ENCODE data around the gene FHL5.

FHL5 gene

DNA sequence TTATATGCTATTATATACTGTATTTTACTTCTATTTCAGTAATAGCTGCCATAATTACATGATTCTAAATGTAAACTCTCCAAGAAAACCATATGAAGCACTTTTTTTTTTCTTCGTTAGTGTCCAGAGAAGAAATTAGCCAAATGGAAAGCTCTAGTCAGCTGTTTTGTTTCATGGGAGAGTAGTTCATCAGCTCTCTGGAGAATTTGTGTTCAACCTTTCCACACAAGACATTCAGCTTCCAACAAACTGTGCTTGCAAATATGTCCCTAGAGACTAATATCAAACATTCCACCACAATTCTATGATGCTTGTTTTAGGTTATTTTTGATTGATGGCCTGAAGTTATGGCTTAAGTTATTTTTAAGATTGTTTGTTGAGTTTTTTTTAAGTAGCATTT is 19.5 kb downstream of the FHL5 start:
- H3K36me3 ChIP-seq (ENCODE audit: insufficient read depth, low read length): no peaks in the 10 kb centered on the region
- H3K4me2 ChIP-seq (ENCODE audit: low read depth, low read length, poor library complexity, severe bottlenecking): no peak overlapping the region
- no peaks in the 10 kb centered on the region for H3K4me1 ChIP-seq (ENCODE audit: insufficient read depth, low read length, poor library complexity, severe bottlenecking)
- H4K20me1 ChIP-seq (ENCODE audit: insufficient read depth, low read length, poor library complexity, severe bottlenecking): no peaks in the 10 kb centered on the region
- H3K27me3 ChIP-seq (ENCODE audit: insufficient read depth, low read length, poor library complexity, severe bottlenecking): no peaks in the 10 kb centered on the region
- no peaks in the 10 kb centered on the region for H3K79me2 ChIP-seq (ENCODE audit: insufficient read depth, low read length)
- no peaks in the 10 kb centered on the region for H3K9me3 ChIP-seq (ENCODE audit: insufficient read depth, low read depth, low read length)
- no peak overlapping the region for H3K9ac ChIP-seq (ENCODE audit: low read depth, low read length, poor library complexity, severe bottlenecking)
- no peak overlapping the region for H3K4me3 ChIP-seq (ENCODE audit: low read length, poor library complexity, severe bottlenecking)
- H3F3A ChIP-seq (ENCODE audit: low read depth): no peaks in the 10 kb centered on the region
- TF ChIP-seq EZH2phosphoT487 (IDR thresholded peaks at IDR 0.05; ENCODE audit: borderline replicate concordance): no peak
- TF ChIP-seq, protein P1, sequence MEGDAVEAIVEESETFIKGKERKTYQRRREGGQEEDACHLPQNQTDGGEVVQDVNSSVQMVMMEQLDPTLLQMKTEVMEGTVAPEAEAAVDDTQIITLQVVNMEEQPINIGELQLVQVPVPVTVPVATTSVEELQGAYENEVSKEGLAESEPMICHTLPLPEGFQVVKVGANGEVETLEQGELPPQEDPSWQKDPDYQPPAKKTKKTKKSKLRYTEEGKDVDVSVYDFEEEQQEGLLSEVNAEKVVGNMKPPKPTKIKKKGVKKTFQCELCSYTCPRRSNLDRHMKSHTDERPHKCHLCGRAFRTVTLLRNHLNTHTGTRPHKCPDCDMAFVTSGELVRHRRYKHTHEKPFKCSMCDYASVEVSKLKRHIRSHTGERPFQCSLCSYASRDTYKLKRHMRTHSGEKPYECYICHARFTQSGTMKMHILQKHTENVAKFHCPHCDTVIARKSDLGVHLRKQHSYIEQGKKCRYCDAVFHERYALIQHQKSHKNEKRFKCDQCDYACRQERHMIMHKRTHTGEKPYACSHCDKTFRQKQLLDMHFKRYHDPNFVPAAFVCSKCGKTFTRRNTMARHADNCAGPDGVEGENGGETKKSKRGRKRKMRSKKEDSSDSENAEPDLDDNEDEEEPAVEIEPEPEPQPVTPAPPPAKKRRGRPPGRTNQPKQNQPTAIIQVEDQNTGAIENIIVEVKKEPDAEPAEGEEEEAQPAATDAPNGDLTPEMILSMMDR (conservative IDR thresholded peaks at IDR 0.05; ENCODE audit: low read length): no peak
- no peak overlapping the region for H2AFZ ChIP-seq (ENCODE audit: low read length)
- no peaks in the 10 kb centered on the region for H3K9me2 ChIP-seq (replicated peaks; ENCODE audit: low read depth, low read length)

DNA sequence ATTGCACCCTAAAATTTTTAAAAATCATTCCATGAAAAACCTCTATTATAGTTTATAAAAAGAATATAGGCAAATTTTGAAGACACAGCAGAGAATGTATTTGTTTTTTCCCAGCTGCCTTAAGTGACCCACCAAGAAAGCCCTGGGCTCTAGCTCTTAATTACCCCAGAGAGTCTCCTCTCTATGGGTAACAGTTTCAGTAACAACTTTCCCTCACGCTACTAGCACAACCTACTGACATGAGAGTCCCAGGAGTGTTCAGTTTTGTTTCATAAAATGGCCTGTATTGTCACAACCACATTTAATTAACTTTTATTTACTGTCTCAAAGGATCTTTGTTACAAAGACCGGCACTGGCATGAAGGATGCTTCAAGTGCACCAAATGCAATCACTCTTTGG is 41.5 kb downstream of the FHL5 start:
- H2AFZ ChIP-seq (ENCODE audit: low read length): no peak overlapping the region
- no peaks in the 10 kb centered on the region; the same call in 1 of the 2 replicates for H3K9me2 ChIP-seq (replicated peaks; ENCODE audit: low read depth, low read length)
- no peaks in the 10 kb centered on the region for H4K20me1 ChIP-seq (ENCODE audit: insufficient read depth, low read length, poor library complexity, severe bottlenecking)

DNA sequence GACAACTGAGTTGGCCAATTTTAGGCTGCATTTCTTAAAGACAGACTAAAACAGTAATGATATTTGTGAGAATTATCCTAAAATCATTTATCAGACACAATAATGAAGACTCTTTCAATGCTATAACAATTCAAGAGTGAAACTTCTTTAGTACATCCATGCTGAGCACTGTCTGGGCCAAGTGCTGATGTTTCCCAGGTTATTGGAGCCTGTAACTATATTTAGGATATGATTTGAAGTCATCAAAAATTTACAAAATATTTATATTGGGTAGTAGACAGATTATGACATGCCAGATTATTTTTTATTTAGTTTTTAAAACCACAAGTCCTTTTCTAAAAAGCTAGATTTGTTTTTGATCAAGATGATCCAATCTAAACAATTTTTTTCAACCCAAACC is 45.1 kb downstream of the FHL5 start:
- Histone ChIP-seq H3K4me3 (ENCODE audit: low read length, poor library complexity, severe bottlenecking) (no peak overlapping the region), H3K9me3 (ENCODE audit: insufficient read depth, low read depth, low read length) (no peaks in the 10 kb centered on the region), H2AFZ (ENCODE audit: low read length) (no peak overlapping the region), H3K79me2 (ENCODE audit: insufficient read depth, low read length) (no peaks in the 10 kb centered on the region), H3K4me1 (ENCODE audit: insufficient read depth, low read length, poor library complexity, severe bottlenecking) (no peaks in the 10 kb centered on the region), H3K36me3 (ENCODE audit: insufficient read depth, low read length) (no peaks in the 10 kb centered on the region), H3K9me2 (replicated peaks; ENCODE audit: low read depth, low read length) (no peaks in the 10 kb centered on the region; the same call in 1 of the 2 replicates), H3K4me2 (ENCODE audit: low read depth, low read length, poor library complexity, severe bottlenecking) (no peak overlapping the region), H3K27me3 (ENCODE audit: insufficient read depth, low read length, poor library complexity, severe bottlenecking) (no peaks in the 10 kb centered on the region), H3F3A (ENCODE audit: low read depth) (no peaks in the 10 kb centered on the region), H4K20me1 (ENCODE audit: insufficient read depth, low read length, poor library complexity, severe bottlenecking) (no peaks in the 10 kb centered on the region), H3K9ac (ENCODE audit: low read depth, low read length, poor library complexity, severe bottlenecking) (no peak overlapping the region)
- TF ChIP-seq, protein P1 (conservative IDR thresholded peaks at IDR 0.05; ENCODE audit: low read length): no peak
- no peak for TF ChIP-seq EZH2phosphoT487 (IDR thresholded peaks at IDR 0.05; ENCODE audit: borderline replicate concordance)

More for the DNA sequence above, 41.5 kb downstream of the FHL5 start:
- no peaks in the 10 kb centered on the region for H3F3A ChIP-seq (ENCODE audit: low read depth)
- no peaks in the 10 kb centered on the region for H3K4me1 ChIP-seq (ENCODE audit: insufficient read depth, low read length, poor library complexity, severe bottlenecking)
- TF ChIP-seq, protein P1 (conservative IDR thresholded peaks at IDR 0.05; ENCODE audit: low read length): no peak
- TF ChIP-seq EZH2phosphoT487 (IDR thresholded peaks at IDR 0.05; ENCODE audit: borderline replicate concordance): no peak
- no peaks in the 10 kb centered on the region for H3K9me3 ChIP-seq (ENCODE audit: insufficient read depth, low read depth, low read length)
- no peak overlapping the region for H3K4me2 ChIP-seq (ENCODE audit: low read depth, low read length, poor library complexity, severe bottlenecking)
- H3K27me3 ChIP-seq (ENCODE audit: insufficient read depth, low read length, poor library complexity, severe bottlenecking): no peaks in the 10 kb centered on the region
- H3K9ac ChIP-seq (ENCODE audit: low read depth, low read length, poor library complexity, severe bottlenecking): no peak overlapping the region
- no peaks in the 10 kb centered on the region for H3K79me2 ChIP-seq (ENCODE audit: insufficient read depth, low read length)
- no peak overlapping the region for H3K4me3 ChIP-seq (ENCODE audit: low read length, poor library complexity, severe bottlenecking)
- no peaks in the 10 kb centered on the region for H3K36me3 ChIP-seq (ENCODE audit: insufficient read depth, low read length)
